HG02884 (cell line): ENCODE measurements around the gene CFI.
"Not testable (repeated sequence)": the region's sequence is repeated elsewhere in the genome, so short reads cannot be mapped to it uniquely, and the experiment has no call there.

Experiments
- ATAC-seq: cut with Tn5 transposase; IDR thresholded peaks from one replicate; pipeline ENCODE4 v1.9.1; 2021; ENCODE audit warnings: mild to moderate bottlenecking, moderate library complexity; ENCODE audit not compliant: unreplicated experiment

CFI gene

GRCh38 chr4:109798866-109799265 is 2.9 kb downstream of the CFI start:
- ATAC-seq, result no peak

GRCh38 chr4:109795059-109795458 is 6.7 kb downstream of the CFI start:
- ATAC-seq, result no peak

GRCh38 chr4:109787807-109788206 is 14.0 kb downstream of the CFI start:
- ATAC-seq, result no peak

- ATAC-seq, result no peak
Measured at GRCh38 chr4:109786846-109787245, 15.0 kb downstream of the CFI start.

- not testable (repeated sequence) for ATAC-seq
Measured at GRCh38 chr4:109782092-109782491, 19.7 kb downstream of the CFI start.

- no peak for ATAC-seq
Measured at GRCh38 chr4:109764789-109765402, 36.9 kb downstream of the CFI start.

- no peak for ATAC-seq
Measured at GRCh38 chr4:109764376-109764775, 37.4 kb downstream of the CFI start.

- ATAC-seq, result peak; percentile 47
Measured at GRCh38 chr4:109760682-109761081, 41.1 kb downstream of the CFI start.

- ATAC-seq, result no peak
Measured at GRCh38 chr4:109755656-109756055, 46.1 kb downstream of the CFI start.

GRCh38 chr4:109754093-109754857 is 47.5 kb downstream of the CFI start:
- ATAC-seq, result no peak

GRCh38 chr4:109752525-109752924 is 49.3 kb downstream of the CFI start:
- ATAC-seq, result no peak

- no peak for ATAC-seq
Measured at GRCh38 chr4:109751852-109752251, 49.9 kb downstream of the CFI start.

- no peak for ATAC-seq
Measured at GRCh38 chr4:109750652-109751244, 51.1 kb downstream of the CFI start.

- no peak for ATAC-seq
Measured at GRCh38 chr4:109749388-109750082, 52.3 kb downstream of the CFI start.

- no peak for ATAC-seq
Measured at GRCh38 chr4:109748114-109748513, 53.7 kb downstream of the CFI start.

GRCh38 chr4:109746728-109747127 is 55.1 kb downstream of the CFI start:
- no peak for ATAC-seq

- no peak for ATAC-seq
Measured at GRCh38 chr4:109745830-109746229, 56.0 kb downstream of the CFI start.

- no peak for ATAC-seq
Measured at GRCh38 chr4:109739547-109739946, 62.3 kb downstream of the CFI start.

- no peak for ATAC-seq
Measured at GRCh38 chr4:109738104-109738872, 63.5 kb downstream of the CFI start.

GRCh38 chr4:109735566-109736365 is 66.0 kb downstream of the CFI start:
- no peak for ATAC-seq
